ENCODE measurements around the gene WDR90. TPM values are rescaled to one million over a fixed set of nuclear protein-coding genes. Genes with fewer than 3 reads are reported as not detected.
A peak's percentile ranks its signal among the peaks of the same experiment; 100 is the strongest.

The WDR90 gene
- total and polyA plus RNA-seq, 2 of the 13 experiments (the other 11 are each of a cell fraction or from before 2014, with no cell fraction given): 14.9 to 28.9 TPM

- TF ChIP-seq CEBPG (CRISPR knock-in tag; IDR thresholded peaks at IDR 0.05): peak; percentile 82
- 0 out of 2 replicates have a peak, but pooled peaks have one; percentile 59 for TF ChIP-seq ZNF616 (CRISPR knock-in tag; IDR thresholded peaks at IDR 0.05; ENCODE audit: low read depth)
- peak; percentile 64 for TF ChIP-seq SALL1 (CRISPR knock-in tag; IDR thresholded peaks at IDR 0.05)
- no peak; a peak in 1 of 4 replicates for TF ChIP-seq NR2F1 (CRISPR knock-in tag; IDR thresholded peaks at IDR 0.05)
- TF ChIP-seq DZIP1 (CRISPR knock-in tag; IDR thresholded peaks at IDR 0.05): no peak
- TF ChIP-seq POLR2G (IDR thresholded peaks at IDR 0.05; ENCODE audit: low read depth, low read length): peak; percentile 44; the same call in 1 of the 2 replicates
- TF ChIP-seq, protein P1, sequence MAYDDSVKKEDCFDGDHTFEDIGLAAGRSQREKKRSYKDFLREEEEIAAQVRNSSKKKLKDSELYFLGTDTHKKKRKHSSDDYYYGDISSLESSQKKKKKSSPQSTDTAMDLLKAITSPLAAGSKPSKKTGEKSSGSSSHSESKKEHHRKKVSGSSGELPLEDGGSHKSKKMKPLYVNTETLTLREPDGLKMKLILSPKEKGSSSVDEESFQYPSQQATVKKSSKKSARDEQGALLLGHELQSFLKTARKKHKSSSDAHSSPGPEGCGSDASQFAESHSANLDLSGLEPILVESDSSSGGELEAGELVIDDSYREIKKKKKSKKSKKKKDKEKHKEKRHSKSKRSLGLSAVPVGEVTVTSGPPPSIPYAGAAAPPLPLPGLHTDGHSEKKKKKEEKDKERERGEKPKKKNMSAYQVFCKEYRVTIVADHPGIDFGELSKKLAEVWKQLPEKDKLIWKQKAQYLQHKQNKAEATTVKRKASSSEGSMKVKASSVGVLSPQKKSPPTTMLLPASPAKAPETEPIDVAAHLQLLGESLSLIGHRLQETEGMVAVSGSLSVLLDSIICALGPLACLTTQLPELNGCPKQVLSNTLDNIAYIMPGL (CRISPR knock-in tag; IDR thresholded peaks at IDR 0.05; ENCODE audit: borderline replicate concordance in 1 of 2, low read depth in 1 of 2): 0 out of 4 replicates have a peak, but pooled peaks of 1 of the 2 experiments have one; percentile 4
- 0 out of 2 replicates have a peak, but pooled peaks have one; percentile 27 for TF ChIP-seq ZMYM4 (CRISPR knock-in tag; IDR thresholded peaks at IDR 0.05)
- TF ChIP-seq SMAD9 (CRISPR knock-in tag; IDR thresholded peaks at IDR 0.05): no peak
- TF ChIP-seq AHDC1 (CRISPR knock-in tag; IDR thresholded peaks at IDR 0.05; ENCODE audit: borderline replicate concordance): no peak
- no peak for TF ChIP-seq ZSCAN25 (CRISPR knock-in tag; IDR thresholded peaks at IDR 0.05)
- TF ChIP-seq KMT2B (CRISPR knock-in tag; IDR thresholded peaks at IDR 0.05): peak; percentile 29; the same call in 1 of the 2 replicates
- no peak for TF ChIP-seq STAT5B (CRISPR knock-in tag; IDR thresholded peaks at IDR 0.05)
- TF ChIP-seq EED (CRISPR knock-in tag; IDR thresholded peaks at IDR 0.05): 0 out of 2 replicates have a peak, but pooled peaks have one; percentile 53
- peak; percentile 58; the same call in 1 of the 2 replicates for TF ChIP-seq ZNF441 (CRISPR knock-in tag; IDR thresholded peaks at IDR 0.05; ENCODE audit: borderline replicate concordance)
Observed at GRCh38 chr16:645852-646678, 3.1 kb upstream of the WDR90 start (continued).
